PC-9 (cell line): Measurements from ENCODE around the gene RLN3.

Source experiments
- CTCF ChIP-seq: fragments of 200-600 bp; sonication (generic); conservative IDR thresholded peaks from 2 replicates; pipeline ENCODE4 v1.6.1; 2017; ENCODE audit warnings: mixed run types, antibody characterized with exemption, mild to moderate bottlenecking, moderate library complexity
- EZH2 ChIP-seq: fragments of 200-600 bp; sonication (generic); IDR thresholded peaks from 2 replicates; pipeline ENCODE4 v1.8.0; 2017; ENCODE audit warnings: antibody characterized with exemption, low read depth

DNA sequence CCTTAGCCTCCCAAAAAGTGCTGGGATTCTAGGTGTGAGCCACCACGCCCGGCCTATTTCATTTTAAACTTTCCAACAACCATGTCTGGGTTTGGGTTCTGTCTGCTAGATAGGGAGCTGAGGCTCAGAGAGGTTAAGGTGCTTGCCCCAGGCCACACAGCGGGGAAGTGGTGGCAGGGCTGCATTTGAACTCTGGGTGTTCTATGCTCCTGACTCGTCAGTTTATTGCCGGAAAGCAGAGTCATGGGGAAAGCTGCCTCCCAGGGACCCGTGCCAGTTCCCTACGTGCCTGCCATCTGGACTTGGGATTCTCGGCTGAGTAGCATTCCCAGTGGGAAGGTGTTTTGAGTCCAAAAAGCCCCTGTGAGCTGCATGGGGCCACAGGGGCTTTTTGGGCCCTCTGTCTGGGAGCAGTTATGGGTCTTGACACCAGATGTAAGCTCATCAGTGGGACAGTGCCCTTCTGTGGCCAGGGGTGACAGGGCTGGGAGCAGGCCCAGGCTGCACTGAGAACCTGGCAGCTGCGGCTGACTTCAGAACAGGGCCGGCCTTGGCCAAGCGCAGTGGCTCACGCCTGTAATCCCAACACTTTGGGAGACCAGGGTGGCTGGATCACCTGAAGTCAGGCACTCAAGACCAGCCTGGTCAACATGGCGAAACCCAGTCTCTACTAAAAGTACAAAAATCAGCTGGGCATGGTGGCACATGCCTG lies 32.8 kb upstream of the RLN3 start:
- TF ChIP-seq CTCF, result no peak
- TF ChIP-seq EZH2, result no peak
